ENCODE measurements around the gene RPS6KA5.
A peak's percentile ranks its signal among the peaks of the same experiment; 100 is the strongest.

The RPS6KA5 gene

DNA sequence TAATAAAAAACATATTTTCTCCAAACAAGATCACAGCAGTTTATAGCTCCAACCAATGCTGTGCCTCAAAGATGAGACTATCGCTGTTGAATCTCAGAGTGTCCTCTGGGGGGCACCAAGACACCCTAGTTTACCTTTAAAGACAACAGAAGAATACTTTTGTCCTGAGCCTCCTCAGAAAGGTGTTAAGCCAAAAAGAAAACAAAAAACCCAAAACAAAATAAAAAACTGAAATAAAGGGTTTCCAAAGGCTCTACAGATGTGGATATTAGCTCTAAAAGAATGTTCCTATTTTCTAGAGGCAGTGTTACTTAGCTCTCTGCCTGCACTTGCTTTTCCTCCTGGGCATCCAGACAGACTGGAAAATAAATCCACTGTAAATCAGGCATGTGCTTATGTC is 157.3 kb downstream of the RPS6KA5 start:
- Histone ChIP-seq H3F3A (ENCODE audit: insufficient read depth, low read length) (no peaks in the 10 kb centered on the region), H3K9me2 (ENCODE audit: low read depth, low read length) (no peaks in the 10 kb centered on the region), H3K36me3 (ENCODE audit: insufficient read depth, low read length) (no peaks in the 10 kb centered on the region; the same call in 1 of the 2 replicates), H4K20me1 (ENCODE audit: insufficient read depth, low read length) (no peaks in the 10 kb centered on the region), H3K9ac (ENCODE audit: low read length) (no peak overlapping the region), H3K79me2 (ENCODE audit: insufficient read depth, low read length) (no peaks in the 10 kb centered on the region), H3K9me3 (ENCODE audit: low read length) (no peaks in the 10 kb centered on the region), H3K4me1 (ENCODE audit: insufficient read depth, low read length, severe bottlenecking) (no peaks in the 10 kb centered on the region), H3K27ac (ENCODE audit: low read depth, low read length, poor library complexity, severe bottlenecking) (no peak overlapping the region), H3K27me3 (ENCODE audit: insufficient read depth, low read length) (no peaks in the 10 kb centered on the region), H2AFZ (ENCODE audit: low read length) (no peak overlapping the region), H3K4me2 (ENCODE audit: low read length) (no peak overlapping the region), H3K4me3 (ENCODE audit: low read depth, low read length, poor library complexity, severe bottlenecking) (no peak overlapping the region)
- TF ChIP-seq CTCF (IDR thresholded peaks at IDR 0.05; ENCODE audit: low read length): peak; percentile 80
- no peak for TF ChIP-seq EZH2 (IDR thresholded peaks at IDR 0.05; ENCODE audit: borderline replicate concordance, low read length)

GRCh38 chr14:90900476-90901083 is 159.9 kb downstream of the RPS6KA5 start:
- H3K9me3 ChIP-seq (ENCODE audit: low read length): no peaks in the 10 kb centered on the region
- H3K27ac ChIP-seq (ENCODE audit: low read depth, low read length, poor library complexity, severe bottlenecking): no peak overlapping the region
- H3K79me2 ChIP-seq (ENCODE audit: insufficient read depth, low read length): no peaks in the 10 kb centered on the region
- TF ChIP-seq EZH2 (IDR thresholded peaks at IDR 0.05; ENCODE audit: borderline replicate concordance, low read length) (no peak), CTCF (IDR thresholded peaks at IDR 0.05; ENCODE audit: low read length) (peak; percentile 37)
- H3K9ac ChIP-seq (ENCODE audit: low read length): no peak overlapping the region
- no peaks in the 10 kb centered on the region for H4K20me1 ChIP-seq (ENCODE audit: insufficient read depth, low read length)
- H3K4me1 ChIP-seq (ENCODE audit: insufficient read depth, low read length, severe bottlenecking): no peaks in the 10 kb centered on the region
- H3K27me3 ChIP-seq (ENCODE audit: insufficient read depth, low read length): no peaks in the 10 kb centered on the region
- H3K4me3 ChIP-seq (ENCODE audit: low read depth, low read length, poor library complexity, severe bottlenecking): no peak overlapping the region
- H3K36me3 ChIP-seq (ENCODE audit: insufficient read depth, low read length): no peaks in the 10 kb centered on the region; the same call in 1 of the 2 replicates
- H2AFZ ChIP-seq (ENCODE audit: low read length): no peak overlapping the region
- no peak overlapping the region for H3K4me2 ChIP-seq (ENCODE audit: low read length)
- no peaks in the 10 kb centered on the region for H3K9me2 ChIP-seq (ENCODE audit: low read depth, low read length)
- H3F3A ChIP-seq (ENCODE audit: insufficient read depth, low read length): no peaks in the 10 kb centered on the region

GRCh38 chr14:90897022-90897421 is 163.4 kb downstream of the RPS6KA5 start:
- Histone ChIP-seq H3K9me3 (ENCODE audit: low read length) (no peaks in the 10 kb centered on the region), H3K4me1 (ENCODE audit: insufficient read depth, low read length, severe bottlenecking) (no peaks in the 10 kb centered on the region), H2AFZ (ENCODE audit: low read length) (no peak overlapping the region), H3K9me2 (ENCODE audit: low read depth, low read length) (no peaks in the 10 kb centered on the region; the same call in 1 of the 2 replicates), H3K9ac (ENCODE audit: low read length) (no peak overlapping the region), H3K36me3 (ENCODE audit: insufficient read depth, low read length) (no peaks in the 10 kb centered on the region; the same call in 1 of the 2 replicates), H3K4me2 (ENCODE audit: low read length) (no peak overlapping the region), H4K20me1 (ENCODE audit: insufficient read depth, low read length) (no peaks in the 10 kb centered on the region), H3K27ac (ENCODE audit: low read depth, low read length, poor library complexity, severe bottlenecking) (no peak overlapping the region), H3K4me3 (ENCODE audit: low read depth, low read length, poor library complexity, severe bottlenecking) (no peak overlapping the region), H3F3A (ENCODE audit: insufficient read depth, low read length) (no peaks in the 10 kb centered on the region), H3K27me3 (ENCODE audit: insufficient read depth, low read length) (no peaks in the 10 kb centered on the region), H3K79me2 (ENCODE audit: insufficient read depth, low read length) (no peaks in the 10 kb centered on the region)
- no peak for TF ChIP-seq EZH2 (IDR thresholded peaks at IDR 0.05; ENCODE audit: borderline replicate concordance, low read length)
- no peak for TF ChIP-seq CTCF (IDR thresholded peaks at IDR 0.05; ENCODE audit: low read length)
